GM12878 (cell line): ENCODE measurements around the gene DGLUCY. TPM values are rescaled to one million over a fixed set of nuclear protein-coding genes. Genes with fewer than 3 reads are reported as not detected.

Experiments used
- ATAC-seq: fragments of 200-7000 bp; cut with Tn5 transposase; 3 replicates; pipeline ENCODE4 v1.9.1; 2020; ENCODE audit warnings: mild to moderate bottlenecking, moderate library complexity
- BruUV-seq: library from RNA; stranded (reverse); fragments of 400-500 nt; replicated peaks from 2 replicates; lab custom pipeline; 2021; lab: Mats Ljungman, UMichigan
- CTCF ChIA-PET: fragments of 300-600 bp; sonication (Branson Sonifier 250); formaldehyde crosslinking; extraction: SDS; loops from one replicate; lab custom pipeline; 2021; ENCODE audit warnings: inconsistent platforms; lab: Yijun Ruan, JAX
- POLR2A ChIA-PET: fragments of 350-600 bp; formaldehyde crosslinking; extraction: SDS; loops from one replicate; lab custom pipeline; 2021; ENCODE audit warnings: inconsistent platforms; lab: Charles Lee
- RAD21 ChIA-PET: fragments of 300-600 bp; sonication (Branson Sonifier 250); formaldehyde crosslinking; loops from one replicate; lab custom pipeline; 2023; ENCODE audit warnings: antibody characterized with exemption; ENCODE audit not compliant: unreplicated experiment; lab: Charles Lee
- SMC1A ChIA-PET: fragments of 300-600 bp; sonication (Branson Sonifier 250); formaldehyde crosslinking; loops from one replicate; lab custom pipeline; 2023; ENCODE audit not compliant: unreplicated experiment, uncharacterized antibody; lab: Charles Lee
- DNase-seq: peaks from one replicate; pipeline ENCODE4 v3.0.0-alpha.2; 2011; ENCODE audit warnings: low read depth, low spot score
- FAIRE-seq: peaks from 3 replicates; lab custom pipeline; 2011; peaks lifted over from hg19 to GRCh38; lab: Jason Lieb, UNC
- H2AFZ ChIP-seq: 2 replicates; pipeline ENCODE4 v1.6.0; 2011; ENCODE audit warnings: low read depth, low read length, control low read depth; ENCODE audit not compliant: control insufficient read depth
- H3K27ac ChIP-seq: 2 replicates; pipeline ENCODE4 v1.5.1; 2011; ENCODE audit warnings: control low read depth; ENCODE audit not compliant: control insufficient read depth, insufficient read depth
- H3K27me3 ChIP-seq, 2 experiments: replicated peaks in 1 of 2; 2 replicates each; pipeline versions ENCODE4 v1.6.0 to v1.6.1; 2011; ENCODE audit warnings: low read length in 1 of 2; ENCODE audit not compliant: control insufficient read depth in 2 of 2, insufficient read depth in 2 of 2
- H3K36me3 ChIP-seq, 2 experiments: 2 replicates each; pipeline ENCODE4 v1.5.1; 2011; ENCODE audit warnings: low read length in 1 of 2; ENCODE audit not compliant: control insufficient read depth in 2 of 2, insufficient read depth in 2 of 2
- H3K4me1 ChIP-seq: 2 replicates; pipeline ENCODE4 v1.6.1; 2011; ENCODE audit warnings: mild to moderate bottlenecking, low read length, moderate library complexity, mixed read lengths; ENCODE audit not compliant: control insufficient read depth, insufficient read depth
- H3K4me2 ChIP-seq: 2 replicates; pipeline ENCODE4 v1.6.0; 2011; ENCODE audit warnings: control low read depth; ENCODE audit not compliant: control insufficient read depth, insufficient read depth
- H3K4me3 ChIP-seq: fragments of 200-600 bp; sonication (generic); 2 replicates; pipeline ENCODE4 v1.5.1; 2016
- H3K79me2 ChIP-seq: 2 replicates; pipeline ENCODE4 v1.6.0; 2011; ENCODE audit warnings: low read length; ENCODE audit not compliant: control insufficient read depth, insufficient read depth
- H3K9ac ChIP-seq: 2 replicates; pipeline ENCODE4 v1.8.0; 2011; ENCODE audit warnings: low read length, control low read depth, mixed read lengths; ENCODE audit not compliant: control insufficient read depth, insufficient read depth
- H3K9me3 ChIP-seq: replicated peaks from 3 replicates; pipeline ENCODE4 v1.5.1; 2011; ENCODE audit warnings: mild to moderate bottlenecking, low read length; ENCODE audit not compliant: control insufficient read depth, insufficient read depth
- H4K20me1 ChIP-seq: 2 replicates; pipeline ENCODE4 v1.6.0; 2011; ENCODE audit not compliant: control insufficient read depth, insufficient read depth
- BCLAF1 ChIP-seq: fragments of 450-650 bp; IDR thresholded peaks from 2 replicates; pipeline ENCODE4 v1.6.1; 2017; ENCODE audit warnings: antibody characterized with exemption, mild to moderate bottlenecking, moderate library complexity
- IRF4 ChIP-seq: IDR thresholded peaks from 2 replicates; pipeline ENCODE4 v1.6.1; 2011; ENCODE audit warnings: low read depth, low read length
- REST ChIP-seq: IDR thresholded peaks from 2 replicates; pipeline ENCODE4 v1.6.1; 2012; ENCODE audit warnings: mild to moderate bottlenecking, low read depth, low read length
- SUZ12 ChIP-seq: fragments of 200-600 bp; sonication (generic); IDR thresholded peaks from one replicate; pipeline ENCODE4 v1.6.1; 2018; ENCODE audit warnings: antibody characterized with exemption, mild to moderate bottlenecking; ENCODE audit not compliant: unreplicated experiment
- ZNF687 ChIP-seq: fragments of 450-650 bp; IDR thresholded peaks from 2 replicates; pipeline ENCODE4 v1.6.1; 2017; ENCODE audit warnings: mild to moderate bottlenecking, moderate library complexity
- WGBS: methylation state at CpG from one replicate; pipeline ENCODE4 v1.1.6; 2016; ENCODE audit warnings: low lambda C conversion rate; ENCODE audit not compliant: insufficient replicate concordance, insufficient coverage; ENCODE audit errors: missing lambda C conversion rate; 5-methylcytosine and 5-hydroxymethylcytosine counted together
- in situ Hi-C: fragments of 300-500 bp; cut with MboI; formaldehyde crosslinking; loops from 9 replicates; pipeline ENCODE4 v1.14.3; 2018; ENCODE audit warnings: mixed read lengths
- intact Hi-C: fragments of 100-400 bp; cut with micrococcal nuclease; formaldehyde crosslinking; loops from one replicate; pipeline ENCODE4 v1.14.2; 2022; ENCODE audit not compliant: unreplicated experiment
- polyA plus RNA-seq, 11 experiments: library from polyadenylated mRNA; depleted of rRNA in 4 of 11; unstranded in 6 of 11; stranded (reverse) in 5 of 11; fragments of >200 nt; fragmentation: Nextera tagmentation in 4 of 11; fragmentation: Illumina TruSeq in 1 of 11; extraction: Ambion mirVana in 4 of 11; extraction: Trizol in 1 of 11; gene quantifications; 1 replicate in 1 of 11; 2 replicates in 10 of 11; pipeline versions ENCODE4 v1.2.1 to v1.2.3, GENCODE V29; 2011 to 2016; ENCODE audit warnings: inconsistent platforms in 2 of 11, missing spikeins in 2 of 11, low read depth in 1 of 11
- total RNA-seq, 4 experiments: library from RNA; depleted of rRNA in 3 of 4; stranded (reverse); fragments of >200 nt in 3 of 4; fragmentation: Illumina TruSeq in 1 of 4; extraction: Trizol in 1 of 4; gene quantifications; 2 replicates each; pipeline versions ENCODE4 v1.2.1 to v1.2.3, GENCODE V29; 2013 to 2021

DGLUCY gene
- total and polyA plus RNA-seq, 10 of the 15 experiments (the other 5 are each of a cell fraction or from before 2014, with no cell fraction given), result 15.0 to 70.3 (median 55.1) TPM

- WGBS, result 47% methylated on average over 5 of the region's 5 CpGs
- ChIA-PET SMC1A (interaction anchor here (1.3 to 5.4 kb wide), 7 partner anchors 9 to 44 kb away, joined by 4 to 81 read pairs (median 5); no protein-coding TSS in a partner anchor), RAD21 (interaction anchor here (1.5 to 4.0 kb wide), 4 partner anchors 9 to 74 kb away, joined by 3 to 31 read pairs (median 25); no protein-coding TSS in a partner anchor), CTCF (interaction anchor here (1.0 to 2.6 kb wide), 5 partner anchors 22 to 74 kb away, joined by 3 to 9 read pairs (median 5); no protein-coding TSS in a partner anchor), POLR2A (interaction anchor here (0.7 to 4.1 kb wide), 2 partner anchors 23 to 929 kb away, joined by 3 to 31 read pairs; no protein-coding TSS in a partner anchor)
- BruUV-seq, result no TSS peak
- no peaks in the 10 kb centered on the region for H3K27me3 ChIP-seq
- no peaks in the 10 kb centered on the region for H3K9me3 ChIP-seq
- DNase-seq, result no peak
- no peak overlapping the region for H3K4me2 ChIP-seq
- FAIRE-seq, result no peak
- H3K4me3 ChIP-seq, result no peak overlapping the region
- H3K36me3 ChIP-seq, result no peaks in the 10 kb centered on the region
- no peak overlapping the region; the same call in 1 of the 2 replicates for H2AFZ ChIP-seq
- no peak overlapping the region for H3K9ac ChIP-seq
- in situ Hi-C loops, result no loop called here
- ATAC-seq, result no peak
- intact Hi-C loops, result loop anchor here (1.0 kb wide), 1 partner anchor 22 kb away; no protein-coding TSS in a partner anchor
- H3K79me2 ChIP-seq, result no peaks in the 10 kb centered on the region
- TF ChIP-seq IRF4 (no peak), BCLAF1 (no peak), ZNF687 (no peak), REST (no peak), SUZ12 (no peak)
- H4K20me1 ChIP-seq, result no peaks in the 10 kb centered on the region
- H3K4me1 ChIP-seq, result peaks cover 39% of the 10 kb centered on the region
- no peak overlapping the region for H3K27ac ChIP-seq
These were observed 137.0 kb downstream of the DGLUCY start for GRCh38 chr14:91250912-91251311.
